NB4 (cell line): ENCODE measurements around the gene PNMA6F.

ENCODE experiments used
- MAX ChIP-seq: IDR thresholded peaks from 2 replicates; pipeline ENCODE4 v1.6.1; 2011; ENCODE audit warnings: low read depth, low read length
- MYC ChIP-seq: IDR thresholded peaks from 2 replicates; pipeline ENCODE4 v1.6.1; 2011; ENCODE audit warnings: low read depth, low read length
- POLR2A ChIP-seq: IDR thresholded peaks from 2 replicates; pipeline ENCODE4 v1.6.1; 2011; ENCODE audit warnings: mild to moderate bottlenecking; ENCODE audit not compliant: insufficient read length; ENCODE audit errors: extremely low read depth
- TF ChIP-seq, protein P1 (sequence below): IDR thresholded peaks from one replicate; pipeline ENCODE4 v1.5.1; 2012; ENCODE audit warnings: low read depth, low read length

GRCh38 chrX:153353416-153353815 lies 31.8 kb upstream of the PNMA6F start:
- TF ChIP-seq, protein P1, sequence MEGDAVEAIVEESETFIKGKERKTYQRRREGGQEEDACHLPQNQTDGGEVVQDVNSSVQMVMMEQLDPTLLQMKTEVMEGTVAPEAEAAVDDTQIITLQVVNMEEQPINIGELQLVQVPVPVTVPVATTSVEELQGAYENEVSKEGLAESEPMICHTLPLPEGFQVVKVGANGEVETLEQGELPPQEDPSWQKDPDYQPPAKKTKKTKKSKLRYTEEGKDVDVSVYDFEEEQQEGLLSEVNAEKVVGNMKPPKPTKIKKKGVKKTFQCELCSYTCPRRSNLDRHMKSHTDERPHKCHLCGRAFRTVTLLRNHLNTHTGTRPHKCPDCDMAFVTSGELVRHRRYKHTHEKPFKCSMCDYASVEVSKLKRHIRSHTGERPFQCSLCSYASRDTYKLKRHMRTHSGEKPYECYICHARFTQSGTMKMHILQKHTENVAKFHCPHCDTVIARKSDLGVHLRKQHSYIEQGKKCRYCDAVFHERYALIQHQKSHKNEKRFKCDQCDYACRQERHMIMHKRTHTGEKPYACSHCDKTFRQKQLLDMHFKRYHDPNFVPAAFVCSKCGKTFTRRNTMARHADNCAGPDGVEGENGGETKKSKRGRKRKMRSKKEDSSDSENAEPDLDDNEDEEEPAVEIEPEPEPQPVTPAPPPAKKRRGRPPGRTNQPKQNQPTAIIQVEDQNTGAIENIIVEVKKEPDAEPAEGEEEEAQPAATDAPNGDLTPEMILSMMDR: no peak
- TF ChIP-seq POLR2A (no peak), MAX (no peak), MYC (no peak)
